PC-9 (cell line): Measurements from ENCODE around the gene CARS1.

ENCODE experiments used
- CTCF ChIP-seq: fragments of 200-600 bp; sonication (generic); conservative IDR thresholded peaks from 2 replicates; pipeline ENCODE4 v1.6.1; 2017; ENCODE audit warnings: mixed run types, antibody characterized with exemption, mild to moderate bottlenecking, moderate library complexity
- EZH2 ChIP-seq: fragments of 200-600 bp; sonication (generic); IDR thresholded peaks from 2 replicates; pipeline ENCODE4 v1.8.0; 2017; ENCODE audit warnings: antibody characterized with exemption, low read depth

- TF ChIP-seq CTCF (no peak), EZH2 (no peak)
Observed at GRCh38 chr11:3093281-3094191, 36.3 kb upstream of the CARS1 start.
